Stimulated activated CD8-positive, alpha-beta memory T cell treated with anti-CD3 and anti-CD28 coated beads, Interleukin-15, amount 100 ng/mL, for 4 hours (primary cell): ENCODE results near the gene CUX1.
"Not testable (repeated sequence)": the region's sequence is repeated elsewhere in the genome, so short reads cannot be mapped to it uniquely, and the experiment has no call there.

Experiments
- DNase-seq, 2 donors: peaks; one replicate each; pipeline ENCODE4 v3.0.0-alpha.2; 2020; ENCODE audit warnings: low read depth in 2 of 2

CUX1 gene

GRCh38 chr7:102305414-102306268 lies 488.2 kb downstream of the CUX1 start:
- no peak for DNase-seq

- DNase-seq, result no peak
Measured at GRCh38 chr7:102306916-102307677, 489.7 kb downstream of the CUX1 start.

- no peak for DNase-seq
Measured at GRCh38 chr7:102310414-102310815, 493.0 kb downstream of the CUX1 start.

GRCh38 chr7:102312317-102312716 lies 494.9 kb downstream of the CUX1 start:
- DNase-seq, result no peak

- DNase-seq, result no peak
Measured at GRCh38 chr7:102313997-102314780, 496.8 kb downstream of the CUX1 start.

GRCh38 chr7:102317231-102318059 lies 500.0 kb downstream of the CUX1 start:
- no peak for DNase-seq

GRCh38 chr7:102318482-102318971 lies 501.1 kb downstream of the CUX1 start:
- no peak for DNase-seq

GRCh38 chr7:102319671-102320070 lies 502.2 kb downstream of the CUX1 start:
- DNase-seq, result no peak

- no peak for DNase-seq
Measured at GRCh38 chr7:102320181-102320580, 502.8 kb downstream of the CUX1 start.

- DNase-seq, result no peak
Measured at GRCh38 chr7:102320601-102321350, 503.4 kb downstream of the CUX1 start.

GRCh38 chr7:102321351-102322201 lies 504.1 kb downstream of the CUX1 start:
- no peak for DNase-seq

GRCh38 chr7:102322202-102322715 lies 504.8 kb downstream of the CUX1 start:
- no peak for DNase-seq

GRCh38 chr7:102323914-102324195 lies 506.4 kb downstream of the CUX1 start:
- DNase-seq, result no peak

- DNase-seq, result not testable (repeated sequence)
Measured at GRCh38 chr7:102325106-102325505, 507.7 kb downstream of the CUX1 start.

GRCh38 chr7:102326157-102326889 lies 508.9 kb downstream of the CUX1 start:
- no peak for DNase-seq

- not testable (repeated sequence) for DNase-seq
Measured at GRCh38 chr7:102327183-102327582, 509.8 kb downstream of the CUX1 start.

- DNase-seq, result not testable (repeated sequence)
Measured at GRCh38 chr7:102328863-102329262, 511.4 kb downstream of the CUX1 start.

- not testable (repeated sequence) for DNase-seq
Measured at GRCh38 chr7:102329366-102329765, 511.9 kb downstream of the CUX1 start.
